ENCODE results near the gene UBL7. TPM values are rescaled to one million over a fixed set of nuclear protein-coding genes. Genes with fewer than 3 reads are reported as not detected.

UBL7 gene
- total RNA-seq, 2 experiments from 2014 or later, result 14.3 to 17.1 TPM

GRCh38 chr15:74464897-74465296 is 3.9 kb upstream of the UBL7 start:
- peaks cover 14% of the 10 kb centered on the region for H3K4me1 ChIP-seq (ENCODE audit: insufficient read depth, low read length)
- CTCF ChIA-PET, result no interaction called here
- no peak overlapping the region for H3K4me3 ChIP-seq (ENCODE audit: low read length)
- H3K27ac ChIP-seq (ENCODE audit: low read depth in 1 of 2, low read length in 2 of 2), result no peak overlapping the region
- POLR2A ChIA-PET, result no interaction called here
- no peaks in the 10 kb centered on the region for H3K27me3 ChIP-seq (ENCODE audit: control insufficient read depth in 1 of 2, insufficient read depth in 2 of 2, low read length in 2 of 2)
- DNase-seq (no peak), ATAC-seq (ENCODE audit: poor library complexity) (no peak)
- H3K36me3 ChIP-seq (ENCODE audit: insufficient read depth, low read length), result no peaks in the 10 kb centered on the region
- no peak for TF ChIP-seq CTCF (IDR thresholded peaks at IDR 0.05)
- Mint-ChIP-seq H3K4me3 (no peak overlapping the region), H3K36me3 (ENCODE audit: low read depth) (peaks cover 40% of the 10 kb centered on the region), H3K9me3 (no peaks in the 10 kb centered on the region), H3K27me3 (no peaks in the 10 kb centered on the region), H3K27ac (no peak overlapping the region), H3K4me1 (ENCODE audit: low read depth) (peaks cover 42% of the 10 kb centered on the region)
- intact Hi-C loops (cut with DNase I, micrococcal nuclease), result loop anchor here (5.0 to 10.0 kb wide), 5 partner anchors 320 to 1683 kb away; partner anchors contain the start of genes ADPGK (in 1 of the 2), CSK (in 1 of the 2), NPTN (in 1 of the 2) and PML (in 1 of the 2)
- no peaks in the 10 kb centered on the region for H3K9me3 ChIP-seq (ENCODE audit: control insufficient read depth in 1 of 2, insufficient read depth in 1 of 2, low read length in 2 of 2)

- H3K36me3 Mint-ChIP-seq (ENCODE audit: low read depth), result peaks cover 38% of the 10 kb centered on the region
- no peak for ATAC-seq (ENCODE audit: poor library complexity)
- intact Hi-C loops (cut with DNase I, micrococcal nuclease), result loop anchor here (5.0 to 10.0 kb wide), 5 partner anchors 321 to 1682 kb away; partner anchors contain the start of genes ADPGK (in 1 of the 2), CSK (in 1 of the 2), NPTN (in 1 of the 2) and PML (in 1 of the 2)
- H3K9me3 Mint-ChIP-seq, result no peaks in the 10 kb centered on the region
- peak overlapping the region; percentile 7 for H3K4me3 Mint-ChIP-seq
- Histone ChIP-seq H3K27me3 (ENCODE audit: control insufficient read depth in 1 of 2, insufficient read depth in 2 of 2, low read length in 2 of 2) (no peaks in the 10 kb centered on the region), H3K27ac (ENCODE audit: low read depth in 1 of 2, low read length in 2 of 2) (no peak overlapping the region), H3K4me1 (ENCODE audit: insufficient read depth, low read length) (peaks cover 19% of the 10 kb centered on the region), H3K9me3 (ENCODE audit: control insufficient read depth in 1 of 2, insufficient read depth in 1 of 2, low read length in 2 of 2) (no peaks in the 10 kb centered on the region), H3K4me3 (ENCODE audit: low read length) (no peak overlapping the region), H3K36me3 (ENCODE audit: insufficient read depth, low read length) (no peaks in the 10 kb centered on the region)
- CTCF ChIA-PET, result no interaction called here
- DNase-seq, result peak in 2 of 14 experiments; percentile 23 to 29
- H3K4me1 Mint-ChIP-seq (ENCODE audit: low read depth), result peaks cover 42% of the 10 kb centered on the region
- POLR2A ChIA-PET, result no interaction called here
- no peak overlapping the region for H3K27ac Mint-ChIP-seq
- TF ChIP-seq CTCF (IDR thresholded peaks at IDR 0.05), result no peak
- H3K27me3 Mint-ChIP-seq, result no peaks in the 10 kb centered on the region
Observed at GRCh38 chr15:74464216-74464615, 3.3 kb upstream of the UBL7 start.

- Mint-ChIP-seq H3K27ac (no peak overlapping the region), H3K4me1 (ENCODE audit: low read depth) (peaks cover 48% of the 10 kb centered on the region), H3K36me3 (ENCODE audit: low read depth) (peaks cover 38% of the 10 kb centered on the region), H3K27me3 (no peaks in the 10 kb centered on the region), H3K4me3 (peak overlapping the region; percentile 75), H3K9me3 (no peaks in the 10 kb centered on the region)
- intact Hi-C loops (cut with DNase I, micrococcal nuclease), result loop anchor here (5.0 to 10.0 kb wide), 5 partner anchors 321 to 1681 kb away; partner anchors contain the start of genes ADPGK (in 1 of the 2), CSK (in 1 of the 2), NPTN (in 1 of the 2) and PML (in 1 of the 2)
- ATAC-seq (ENCODE audit: poor library complexity) (no peak), DNase-seq (no peak)
- H3K4me3 ChIP-seq (ENCODE audit: low read length), result no peak overlapping the region
- H3K4me1 ChIP-seq (ENCODE audit: insufficient read depth, low read length), result peaks cover 19% of the 10 kb centered on the region
- no peaks in the 10 kb centered on the region for H3K9me3 ChIP-seq (ENCODE audit: control insufficient read depth in 1 of 2, insufficient read depth in 1 of 2, low read length in 2 of 2)
- no peak for TF ChIP-seq CTCF (IDR thresholded peaks at IDR 0.05)
- ChIA-PET CTCF (no interaction called here), POLR2A (interaction anchor here (0.6 kb wide), 1 partner anchor 31 kb away, joined by 3 read pairs; no protein-coding TSS in a partner anchor)
- no peak overlapping the region for H3K27ac ChIP-seq (ENCODE audit: low read depth in 1 of 2, low read length in 2 of 2)
- no peaks in the 10 kb centered on the region for H3K27me3 ChIP-seq (ENCODE audit: control insufficient read depth in 1 of 2, insufficient read depth in 2 of 2, low read length in 2 of 2)
- H3K36me3 ChIP-seq (ENCODE audit: insufficient read depth, low read length), result no peaks in the 10 kb centered on the region
Observed at GRCh38 chr15:74463634-74464033, 2.7 kb upstream of the UBL7 start.

Measured in CD4-positive, alpha-beta T cell (primary cell).